ENCODE measurements around the gene SLC28A1.
"Not testable (repeated sequence)": the region's sequence is repeated elsewhere in the genome, so short reads cannot be mapped to it uniquely, and the experiment has no call there.

The SLC28A1 gene

GRCh38 chr15:84985158-84985557, 100.7 kb downstream of the SLC28A1 start:
- DNase-seq (ENCODE audit: low read depth): no peak
- TF ChIP-seq, protein P1, sequence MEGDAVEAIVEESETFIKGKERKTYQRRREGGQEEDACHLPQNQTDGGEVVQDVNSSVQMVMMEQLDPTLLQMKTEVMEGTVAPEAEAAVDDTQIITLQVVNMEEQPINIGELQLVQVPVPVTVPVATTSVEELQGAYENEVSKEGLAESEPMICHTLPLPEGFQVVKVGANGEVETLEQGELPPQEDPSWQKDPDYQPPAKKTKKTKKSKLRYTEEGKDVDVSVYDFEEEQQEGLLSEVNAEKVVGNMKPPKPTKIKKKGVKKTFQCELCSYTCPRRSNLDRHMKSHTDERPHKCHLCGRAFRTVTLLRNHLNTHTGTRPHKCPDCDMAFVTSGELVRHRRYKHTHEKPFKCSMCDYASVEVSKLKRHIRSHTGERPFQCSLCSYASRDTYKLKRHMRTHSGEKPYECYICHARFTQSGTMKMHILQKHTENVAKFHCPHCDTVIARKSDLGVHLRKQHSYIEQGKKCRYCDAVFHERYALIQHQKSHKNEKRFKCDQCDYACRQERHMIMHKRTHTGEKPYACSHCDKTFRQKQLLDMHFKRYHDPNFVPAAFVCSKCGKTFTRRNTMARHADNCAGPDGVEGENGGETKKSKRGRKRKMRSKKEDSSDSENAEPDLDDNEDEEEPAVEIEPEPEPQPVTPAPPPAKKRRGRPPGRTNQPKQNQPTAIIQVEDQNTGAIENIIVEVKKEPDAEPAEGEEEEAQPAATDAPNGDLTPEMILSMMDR (IDR thresholded peaks at IDR 0.05; ENCODE audit: control insufficient read depth, extremely low read depth, insufficient read depth): no peak
- no peak overlapping the region for H3K4me3 ChIP-seq (ENCODE audit: low read depth, low read length)

- not testable (repeated sequence) for H3K4me3 ChIP-seq (ENCODE audit: low read depth, low read length); DNase-seq (ENCODE audit: low read depth)
Observed at GRCh38 chr15:84987351-84987750, 102.9 kb downstream of the SLC28A1 start.

GRCh38 chr15:84987949-84988624, 103.6 kb downstream of the SLC28A1 start:
- TF ChIP-seq, protein P1 (IDR thresholded peaks at IDR 0.05; ENCODE audit: control insufficient read depth, extremely low read depth, insufficient read depth): no peak
- H3K4me3 ChIP-seq (ENCODE audit: low read depth, low read length): no peak overlapping the region
- DNase-seq (ENCODE audit: low read depth): no peak

GRCh38 chr15:84988909-84989644, 104.6 kb downstream of the SLC28A1 start:
- H3K4me3 ChIP-seq (ENCODE audit: low read depth, low read length): no peak overlapping the region
- DNase-seq (ENCODE audit: low read depth): no peak
- TF ChIP-seq, protein P1 (IDR thresholded peaks at IDR 0.05; ENCODE audit: control insufficient read depth, extremely low read depth, insufficient read depth): no peak

GRCh38 chr15:84990507-84990906, 106.0 kb downstream of the SLC28A1 start:
- no peak for DNase-seq (ENCODE audit: low read depth)
- no peak overlapping the region for H3K4me3 ChIP-seq (ENCODE audit: low read depth, low read length)
- TF ChIP-seq, protein P1 (IDR thresholded peaks at IDR 0.05; ENCODE audit: control insufficient read depth, extremely low read depth, insufficient read depth): no peak

DNA sequence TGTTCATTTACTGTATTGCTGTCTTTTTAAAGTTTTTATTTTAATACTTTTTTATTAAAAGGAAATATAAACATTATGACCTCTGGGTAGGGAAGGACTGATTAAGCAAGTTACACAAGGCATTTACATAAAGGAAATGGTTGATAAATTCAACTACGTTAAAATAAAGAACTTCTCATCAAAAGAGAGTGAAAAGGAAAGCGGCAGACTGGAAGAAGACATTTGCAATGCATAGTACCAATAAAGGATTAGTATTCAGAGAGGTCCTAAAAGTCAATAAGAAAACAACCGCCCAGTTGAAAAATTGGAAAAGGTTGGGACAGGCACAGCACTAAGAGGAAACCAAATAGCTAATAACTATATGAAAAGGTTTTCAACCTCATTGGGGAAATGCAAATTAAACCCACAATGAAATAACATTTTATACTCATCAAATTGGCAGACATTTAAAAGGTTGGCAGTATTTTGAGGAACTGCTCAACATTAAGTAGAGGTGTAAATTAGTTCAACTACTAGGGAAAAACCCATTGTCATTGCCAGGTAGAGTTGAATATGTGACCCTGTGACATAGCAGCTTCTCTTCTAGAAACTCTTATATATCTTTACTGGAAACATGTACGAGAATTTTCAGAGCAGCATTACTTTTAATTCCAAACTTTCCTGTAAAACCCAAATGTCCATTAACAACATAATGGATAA, 106.7 kb downstream of the SLC28A1 start:
- TF ChIP-seq, protein P1 (IDR thresholded peaks at IDR 0.05; ENCODE audit: control insufficient read depth, extremely low read depth, insufficient read depth): no peak
- H3K4me3 ChIP-seq (ENCODE audit: low read depth, low read length): no peak overlapping the region
- no peak for DNase-seq (ENCODE audit: low read depth)
